Stimulated activated CD8-positive, alpha-beta memory T cell treated with anti-CD3 and anti-CD28 coated beads, Interleukin-4, amount 100 ng/mL, for 24 hours (primary cell): ENCODE data around the gene BCKDK.

ENCODE experiments used
- DNase-seq: peaks from one replicate; pipeline ENCODE4 v3.0.0-alpha.2; 2020; ENCODE audit warnings: low read depth

Gene BCKDK

DNA sequence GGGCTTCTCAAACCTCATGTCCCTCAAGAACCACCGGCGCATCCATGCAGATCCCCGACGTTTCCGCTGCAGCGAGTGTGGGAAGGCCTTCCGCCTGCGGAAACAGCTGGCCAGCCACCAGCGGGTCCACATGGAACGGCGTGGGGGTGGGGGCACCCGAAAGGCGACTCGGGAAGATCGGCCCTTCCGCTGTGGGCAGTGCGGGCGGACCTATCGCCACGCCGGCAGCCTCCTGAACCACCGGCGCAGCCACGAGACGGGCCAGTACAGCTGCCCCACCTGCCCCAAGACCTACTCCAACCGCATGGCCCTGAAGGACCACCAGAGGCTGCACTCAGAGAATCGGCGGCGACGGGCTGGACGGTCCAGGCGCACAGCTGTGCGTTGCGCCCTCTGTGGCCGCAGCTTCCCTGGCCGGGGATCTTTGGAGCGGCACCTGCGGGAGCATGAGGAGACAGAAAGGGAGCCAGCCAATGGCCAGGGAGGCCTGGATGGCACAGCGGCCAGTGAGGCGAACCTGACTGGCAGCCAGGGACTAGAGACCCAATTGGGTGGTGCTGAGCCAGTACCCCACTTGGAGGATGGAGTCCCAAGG is 28.1 kb upstream of the BCKDK start:
- DNase-seq, result no peak

DNA sequence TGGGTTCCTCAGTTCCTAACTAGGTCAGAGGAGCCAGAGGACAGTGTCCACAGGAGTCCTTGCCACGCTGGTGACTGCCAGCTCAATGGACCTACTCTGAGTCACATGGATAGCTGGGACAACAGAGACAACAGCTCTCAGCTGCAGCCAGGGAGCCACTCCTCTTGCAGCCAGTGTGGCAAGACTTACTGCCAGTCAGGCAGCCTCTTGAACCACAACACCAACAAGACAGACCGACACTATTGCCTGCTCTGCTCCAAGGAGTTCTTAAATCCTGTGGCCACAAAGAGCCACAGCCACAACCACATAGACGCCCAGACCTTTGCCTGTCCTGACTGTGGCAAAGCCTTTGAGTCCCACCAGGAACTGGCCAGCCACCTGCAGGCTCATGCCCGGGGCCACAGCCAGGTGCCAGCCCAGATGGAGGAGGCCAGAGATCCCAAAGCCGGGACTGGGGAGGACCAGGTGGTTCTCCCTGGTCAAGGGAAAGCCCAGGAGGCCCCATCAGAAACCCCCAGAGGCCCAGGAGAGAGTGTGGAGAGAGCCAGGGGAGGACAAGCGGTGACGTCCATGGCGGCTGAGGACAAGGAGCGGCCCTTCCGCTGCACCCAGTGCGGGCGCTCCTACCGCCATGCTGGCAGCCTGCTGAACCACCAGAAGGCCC is 27.3 kb upstream of the BCKDK start:
- DNase-seq, result no peak

DNA sequence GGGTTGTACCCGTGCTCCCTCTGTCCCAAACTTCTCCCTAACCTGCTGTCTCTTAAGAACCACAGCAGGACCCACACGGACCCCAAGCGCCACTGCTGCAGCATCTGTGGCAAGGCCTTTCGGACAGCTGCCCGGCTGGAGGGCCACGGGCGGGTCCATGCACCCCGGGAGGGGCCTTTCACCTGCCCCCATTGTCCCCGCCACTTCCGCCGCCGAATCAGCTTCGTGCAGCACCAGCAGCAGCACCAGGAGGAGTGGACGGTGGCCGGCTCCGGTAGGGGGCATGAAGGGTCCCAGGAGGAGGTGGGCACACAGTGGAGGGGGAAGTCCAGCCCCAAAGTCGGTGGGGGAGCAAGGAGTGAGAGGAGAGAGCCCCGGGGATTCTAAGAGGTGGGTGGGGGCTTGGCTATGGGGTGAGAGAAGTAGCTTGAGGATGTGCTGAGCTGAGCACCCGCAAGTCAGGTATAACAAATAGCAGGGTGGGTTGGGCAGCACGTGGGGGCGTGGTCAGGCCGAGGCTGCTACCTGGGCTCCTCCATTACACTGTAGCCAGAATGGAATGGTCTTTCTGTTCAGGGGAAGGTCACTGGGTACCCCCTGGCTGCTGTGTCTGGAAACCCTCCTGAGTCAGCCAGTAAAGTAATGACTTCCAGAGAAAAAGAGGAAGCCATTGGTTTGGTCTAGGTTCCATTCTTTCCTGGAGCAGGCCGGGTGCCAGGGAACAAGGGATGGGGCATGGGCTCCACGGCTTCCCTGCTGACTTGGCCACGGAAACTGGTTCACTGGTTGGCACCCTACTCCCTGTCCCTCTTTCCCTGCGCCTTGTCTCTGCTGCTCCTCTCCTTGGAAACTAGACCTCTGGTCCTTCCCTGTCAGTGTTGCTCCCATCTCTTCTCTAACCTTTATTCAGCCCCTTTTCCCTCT is 26.5 kb upstream of the BCKDK start:
- no peak for DNase-seq

DNA sequence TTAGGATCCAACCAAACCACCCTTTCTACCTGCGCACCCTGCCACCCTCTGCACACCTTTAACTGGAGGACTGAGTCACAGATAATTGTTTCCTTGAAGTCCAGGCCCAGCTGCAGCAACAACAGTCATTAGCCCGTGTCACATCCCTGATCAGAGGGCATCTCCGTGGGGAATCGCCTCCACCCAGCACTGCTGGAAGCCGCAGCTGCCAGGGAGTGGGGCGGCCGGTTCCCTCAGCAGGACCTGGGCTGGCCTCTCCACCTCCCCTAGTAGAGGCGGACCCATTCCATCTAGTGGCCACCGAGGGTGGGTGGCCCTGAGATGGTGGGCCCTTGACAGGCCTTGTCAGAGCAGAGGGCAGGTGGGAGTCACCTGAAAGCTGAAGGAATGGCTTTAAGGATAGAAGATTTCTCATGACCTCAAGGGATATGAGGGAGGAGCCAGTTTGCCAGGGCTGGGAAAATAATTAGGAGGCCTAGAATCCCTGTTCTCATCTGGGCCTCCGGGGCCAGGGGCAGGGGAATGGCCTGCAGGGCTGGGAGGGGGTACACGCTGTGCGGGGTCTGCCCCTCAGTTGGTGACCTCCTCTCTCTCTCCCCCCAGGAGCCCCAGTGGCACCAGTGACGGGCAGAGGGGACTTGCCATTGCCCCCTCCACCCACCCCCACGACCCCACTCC is 25.7 kb upstream of the BCKDK start:
- no peak for DNase-seq

DNA sequence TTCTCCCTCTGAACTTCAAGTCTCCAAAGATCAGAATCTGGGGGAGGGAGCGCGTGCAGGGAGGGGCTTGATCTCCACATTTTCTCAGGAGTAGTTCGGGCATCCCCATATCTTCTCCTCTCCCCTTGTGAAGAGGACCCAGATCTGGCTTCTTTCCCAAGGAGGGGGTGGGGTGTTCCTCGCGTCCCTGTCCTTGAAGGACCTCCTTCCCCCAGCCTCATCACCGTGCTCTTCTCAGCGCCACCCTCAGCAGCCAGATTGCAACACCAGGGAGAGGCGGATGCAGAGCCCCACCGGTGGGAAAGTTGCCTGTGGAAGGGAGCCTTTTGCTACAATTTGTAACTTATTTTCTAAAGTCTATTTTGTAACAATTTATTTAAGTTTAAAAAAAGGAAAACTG is 25.1 kb upstream of the BCKDK start:
- DNase-seq, result no peak

DNA sequence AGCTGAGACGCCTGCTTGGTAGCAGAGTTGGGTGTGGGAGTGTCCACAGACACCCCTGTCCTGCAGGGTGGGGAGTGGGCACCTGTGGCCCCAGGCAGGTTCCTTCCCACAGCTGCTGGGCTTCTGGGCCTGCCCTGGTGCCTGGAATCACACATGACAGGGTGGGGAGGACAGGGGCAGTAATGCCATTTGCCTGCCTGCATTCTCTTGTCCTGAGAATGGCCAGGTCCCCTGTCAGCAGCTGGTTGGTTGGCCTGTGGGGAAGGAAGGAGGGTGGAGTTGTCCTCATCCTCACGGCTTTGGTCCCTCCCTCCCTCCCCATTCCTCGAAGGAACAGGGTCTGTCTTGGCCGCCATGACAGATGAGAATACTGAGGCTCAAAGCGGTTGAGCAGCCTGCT is 24.6 kb upstream of the BCKDK start:
- no peak for DNase-seq

DNA sequence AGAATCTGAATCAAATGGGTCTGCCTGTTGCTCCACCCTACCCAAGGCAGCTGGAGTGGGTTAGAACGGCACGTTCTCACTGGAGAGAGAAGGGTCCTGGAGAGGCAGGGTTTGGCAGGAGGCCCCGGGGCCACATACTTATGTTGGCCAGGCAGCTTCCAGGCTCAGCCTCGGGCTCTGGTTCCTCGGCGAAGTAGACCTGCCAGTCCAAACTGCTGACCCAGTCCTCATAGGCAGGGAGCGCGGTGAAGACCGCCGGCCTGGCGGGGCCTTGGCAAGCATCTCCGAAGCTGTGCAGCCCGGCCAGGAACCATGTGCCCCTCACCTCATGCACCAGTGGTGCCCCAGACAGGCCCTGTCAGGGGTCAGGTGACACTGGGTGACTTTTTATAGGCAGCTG is 24.2 kb upstream of the BCKDK start:
- DNase-seq, result no peak

DNA sequence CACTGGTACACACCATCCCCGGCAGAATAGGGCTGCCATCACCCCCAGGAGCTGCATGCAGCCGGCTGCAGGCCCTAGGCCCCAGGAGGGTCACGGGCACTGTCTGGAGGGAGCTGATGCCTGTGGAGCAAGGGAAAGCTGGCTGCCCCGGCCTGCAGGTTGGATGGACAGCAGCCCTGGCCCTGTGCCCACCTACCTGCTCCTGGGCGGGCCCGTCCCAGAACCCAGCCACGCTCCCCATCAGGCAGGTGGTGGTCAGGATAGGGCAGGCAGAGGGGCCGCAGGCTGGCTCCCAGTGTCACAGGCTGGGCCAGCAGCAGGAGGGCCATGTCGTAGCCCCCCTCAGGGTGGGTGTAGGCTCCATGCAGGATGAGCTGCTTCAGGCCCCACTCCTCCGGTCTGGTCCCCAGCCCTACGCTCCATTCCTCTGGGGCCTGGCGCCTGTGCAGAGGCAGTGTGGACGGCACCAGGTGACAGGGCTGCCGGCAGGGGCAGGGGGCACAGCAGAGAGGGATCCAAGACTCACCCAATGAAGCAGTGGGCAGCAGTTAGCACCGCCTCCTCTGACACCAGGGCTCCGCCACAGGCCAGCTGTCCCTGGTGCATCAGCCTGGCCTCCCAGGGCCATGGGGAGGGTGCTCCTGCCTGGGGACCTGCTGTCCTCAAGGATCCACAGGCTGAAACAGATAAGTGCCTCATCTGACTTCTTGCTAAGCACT is 23.4 kb upstream of the BCKDK start:
- DNase-seq, result no peak

DNA sequence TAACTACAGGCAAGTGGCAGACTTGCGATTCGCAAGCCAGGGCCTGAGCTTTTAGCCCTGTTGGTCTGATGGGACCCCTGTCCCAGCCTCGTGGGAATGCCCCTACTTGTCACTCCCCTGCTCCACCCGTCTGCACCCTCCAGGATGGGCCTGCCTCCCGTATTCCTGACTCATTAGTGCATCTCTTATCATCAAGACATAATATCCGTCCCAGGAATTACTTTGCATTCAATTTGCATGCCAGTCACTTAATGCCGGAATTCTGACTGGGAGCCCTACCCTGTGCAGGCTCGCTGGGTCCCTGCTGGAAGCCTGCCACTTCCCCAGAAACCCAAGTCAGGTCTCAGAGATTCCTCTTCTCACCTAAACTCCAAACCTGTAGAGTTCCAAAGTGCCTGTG is 22.8 kb upstream of the BCKDK start:
- DNase-seq, result no peak

DNA sequence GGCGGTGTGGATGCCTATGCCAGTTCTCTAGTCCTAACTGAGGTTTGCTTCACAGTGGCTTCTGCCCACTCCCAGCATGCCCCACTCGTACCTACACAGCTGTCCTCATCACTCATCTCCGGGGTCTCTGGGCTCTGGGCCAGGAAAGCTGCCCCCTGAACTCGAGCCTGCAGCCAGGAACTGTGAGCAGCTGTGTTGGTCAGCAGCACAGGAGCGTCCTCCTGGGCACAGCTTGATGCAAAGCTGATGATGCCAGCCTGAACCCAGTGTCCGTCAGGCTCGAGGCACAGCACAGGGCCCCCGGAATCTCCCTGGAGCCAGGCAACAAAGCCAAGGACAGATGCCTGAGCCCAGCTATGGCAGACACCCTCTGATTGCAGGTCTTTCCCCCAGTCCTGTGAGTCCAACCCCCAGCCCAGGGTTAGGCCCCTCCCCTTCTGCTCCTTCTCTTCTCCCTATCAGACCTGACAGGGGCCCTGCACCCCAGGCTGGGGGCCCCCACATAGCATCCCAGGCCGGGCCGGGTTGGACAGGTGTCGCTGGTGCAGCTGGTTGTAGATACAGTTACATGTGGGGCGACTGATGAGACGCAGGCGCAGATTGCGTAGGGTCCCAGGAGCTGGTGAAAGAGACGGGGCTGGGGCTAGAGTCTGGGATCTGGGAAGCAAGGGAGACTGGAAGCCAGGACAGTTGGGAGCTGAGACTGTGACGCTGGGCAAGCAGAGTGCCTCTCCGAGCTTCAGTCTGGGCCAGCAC is 22.1 kb upstream of the BCKDK start:
- no peak for DNase-seq

DNA sequence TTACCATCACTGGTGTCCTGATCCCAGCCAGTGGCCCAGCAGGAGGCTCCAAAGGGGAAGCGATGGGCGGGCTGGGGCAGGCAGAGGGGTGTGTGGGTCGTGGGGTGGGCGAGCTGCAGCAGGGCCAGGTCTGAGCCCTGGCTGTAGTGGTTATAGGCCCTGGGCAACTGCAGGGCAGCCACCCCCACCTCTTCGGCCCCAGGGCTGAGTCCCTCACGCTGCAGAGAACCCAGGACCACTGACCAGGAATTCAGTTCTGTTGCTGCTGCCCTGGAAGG is 21.6 kb upstream of the BCKDK start:
- DNase-seq, result no peak

DNA sequence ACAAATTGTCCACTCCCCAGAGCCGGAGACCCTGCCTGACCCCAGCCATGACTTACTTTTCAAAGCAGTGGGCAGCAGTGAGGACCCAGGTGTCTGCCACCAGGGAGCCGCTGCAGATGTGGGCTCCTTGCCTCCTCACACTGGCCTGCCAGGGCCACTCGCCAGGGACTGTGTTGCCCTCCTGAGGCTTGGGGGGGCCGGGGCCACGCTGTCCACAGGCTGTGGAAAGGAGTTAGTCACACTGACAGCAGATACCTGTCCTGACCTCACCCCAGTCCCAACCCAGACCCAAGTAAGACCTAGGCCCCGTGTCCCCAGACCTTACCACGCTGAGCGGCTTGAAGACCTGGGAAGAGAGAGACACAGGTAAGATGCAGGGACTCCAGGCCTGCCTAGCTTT is 20.7 kb upstream of the BCKDK start:
- no peak for DNase-seq

DNA sequence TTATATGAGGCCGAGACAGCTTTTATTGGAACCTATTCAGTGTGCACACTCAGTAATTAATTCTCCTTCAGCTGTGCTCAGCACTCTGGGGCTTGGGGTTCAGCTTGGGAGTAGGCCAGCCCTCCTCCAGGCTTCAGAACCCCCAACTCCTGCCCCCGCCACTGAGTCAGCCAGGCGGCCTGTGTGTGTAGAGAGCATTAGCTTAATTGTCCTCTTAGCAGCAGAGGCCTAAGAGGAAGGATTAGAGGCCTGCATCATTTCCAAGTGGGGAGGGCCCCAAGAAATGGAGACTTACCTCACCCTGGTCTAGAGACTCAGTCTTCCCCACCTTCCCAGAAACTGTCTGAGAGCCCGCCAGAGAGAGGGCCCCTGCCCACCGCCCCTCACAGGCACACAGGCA is 20.2 kb upstream of the BCKDK start:
- no peak for DNase-seq

DNA sequence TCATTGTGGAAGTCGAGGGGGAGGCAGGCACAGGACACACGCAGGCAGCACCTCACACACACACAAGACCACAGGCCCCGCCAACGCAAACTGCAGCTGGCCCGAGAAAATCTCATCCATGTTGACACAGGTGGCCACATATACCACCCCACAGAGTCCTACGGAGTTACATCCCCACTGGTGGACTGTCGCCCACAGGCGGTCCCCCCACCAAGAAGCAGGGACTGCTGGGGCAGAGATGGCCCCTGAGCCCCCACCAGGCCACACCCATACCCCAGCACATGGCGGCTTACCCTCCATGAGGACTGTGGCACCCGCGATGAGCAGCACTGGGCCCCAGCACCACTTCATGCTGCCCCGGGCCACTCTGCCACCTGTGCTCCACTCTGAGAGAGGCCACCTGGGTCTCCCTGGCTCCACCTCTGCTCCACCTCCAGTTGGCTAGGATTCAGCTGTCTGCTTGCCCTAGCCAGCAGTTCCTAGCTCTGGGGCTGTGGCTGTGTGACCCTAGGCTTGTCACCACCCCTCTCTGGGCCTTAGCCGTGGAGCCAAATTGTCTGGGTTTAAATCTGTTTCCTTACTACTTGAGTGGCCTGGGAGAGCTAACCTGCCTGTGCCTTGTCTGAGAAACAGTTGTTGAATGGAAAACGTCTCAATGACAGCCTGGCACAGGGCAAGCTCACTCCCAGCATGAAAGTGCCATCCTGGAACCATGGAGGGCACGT is 19.6 kb upstream of the BCKDK start, which contains the start of gene PRSS53:
PRSS53 (minus strand) TSS at position 485 of the 725 bp plus-strand sequence; CDS start at position 351, 134 bp downstream.
- no peak for DNase-seq

DNA sequence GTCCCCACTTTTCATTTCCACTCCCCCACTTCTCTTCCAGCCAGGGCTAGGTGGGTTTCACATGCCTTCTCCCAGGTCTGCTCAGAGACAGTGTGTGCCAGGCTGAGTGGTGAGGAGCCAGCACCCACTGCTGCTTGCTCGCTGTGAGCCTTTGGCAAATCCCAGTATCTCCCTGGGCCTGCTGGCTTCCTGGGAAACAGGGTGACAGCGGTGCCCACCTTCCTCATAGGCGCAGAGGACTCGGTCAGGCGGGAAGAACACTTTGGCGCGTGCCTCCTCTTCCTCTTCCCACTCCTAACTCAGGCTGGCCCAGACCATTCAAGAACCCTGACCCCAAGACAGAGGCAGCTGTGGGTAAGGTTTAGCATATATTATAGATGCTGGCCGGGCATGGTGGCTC is 19.0 kb upstream of the BCKDK start:
- DNase-seq, result no peak

DNA sequence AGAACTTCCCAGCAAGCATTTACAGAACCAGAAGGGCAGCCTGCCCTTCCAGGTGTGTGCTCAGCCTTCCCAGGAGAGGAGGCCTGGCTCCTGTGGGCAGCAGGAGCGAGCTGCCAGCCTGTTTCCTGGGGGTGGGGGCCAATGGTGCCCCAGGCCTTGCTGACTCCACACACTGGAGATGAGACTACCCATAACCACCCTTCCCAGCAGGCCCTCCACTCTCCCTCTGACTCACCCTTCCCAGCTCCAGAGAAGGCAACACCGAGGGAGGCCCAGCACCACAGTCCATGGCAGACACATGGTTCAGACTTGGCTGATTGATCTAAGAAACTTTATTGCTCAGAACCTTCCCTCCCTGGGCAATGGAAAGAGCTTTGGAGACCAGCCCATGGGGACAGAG is 17.6 kb upstream of the BCKDK start:
- DNase-seq, result no peak

DNA sequence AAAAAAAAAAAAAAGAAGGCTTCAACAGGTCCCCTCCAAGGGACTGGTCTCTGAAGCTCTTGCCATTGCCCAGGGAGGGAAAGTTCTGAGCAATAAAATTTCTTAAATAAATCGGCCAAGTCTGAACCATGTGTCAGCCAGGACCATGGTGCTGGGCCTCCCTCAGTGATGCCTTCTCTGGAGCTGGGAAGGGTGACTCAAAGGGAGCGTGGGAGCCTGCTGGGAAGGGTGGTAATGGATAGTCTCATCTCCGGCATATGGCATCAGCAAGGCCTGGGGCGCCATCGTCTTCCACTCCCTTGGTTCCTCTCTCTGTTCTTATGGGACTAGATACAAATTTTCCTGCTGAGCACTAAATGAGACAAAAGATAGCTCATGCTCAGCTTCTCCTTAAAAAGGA is 15.9 kb upstream of the BCKDK start:
- DNase-seq, result no peak

DNA sequence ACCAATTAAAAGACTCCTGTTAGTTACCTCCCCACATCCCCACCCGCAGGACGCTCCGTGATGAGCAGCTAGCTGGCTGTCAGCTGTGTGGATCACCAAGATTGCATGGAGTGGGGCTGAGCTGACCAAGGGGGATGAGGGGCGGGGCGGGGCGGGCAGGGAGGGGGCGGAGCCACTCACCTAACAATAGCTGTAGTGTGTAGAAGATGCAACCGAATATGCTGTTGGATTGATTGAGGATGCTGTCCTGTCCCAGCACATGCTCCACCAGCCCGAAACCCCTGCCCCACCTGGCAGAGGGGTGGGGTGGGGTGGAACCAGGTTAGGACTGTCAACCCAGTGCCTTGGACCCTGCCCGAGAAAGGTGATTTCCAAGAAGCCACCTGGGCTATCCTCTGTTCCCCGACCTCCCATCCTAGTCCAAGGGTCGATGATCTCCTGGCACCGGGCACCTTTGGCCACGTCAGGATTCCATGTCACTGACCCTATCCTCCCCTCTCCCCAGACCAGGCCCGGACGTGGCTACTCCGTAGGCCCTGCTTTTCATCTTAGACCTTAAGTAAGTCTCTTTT is 15.0 kb upstream of the BCKDK start:
- DNase-seq, result no peak

DNA sequence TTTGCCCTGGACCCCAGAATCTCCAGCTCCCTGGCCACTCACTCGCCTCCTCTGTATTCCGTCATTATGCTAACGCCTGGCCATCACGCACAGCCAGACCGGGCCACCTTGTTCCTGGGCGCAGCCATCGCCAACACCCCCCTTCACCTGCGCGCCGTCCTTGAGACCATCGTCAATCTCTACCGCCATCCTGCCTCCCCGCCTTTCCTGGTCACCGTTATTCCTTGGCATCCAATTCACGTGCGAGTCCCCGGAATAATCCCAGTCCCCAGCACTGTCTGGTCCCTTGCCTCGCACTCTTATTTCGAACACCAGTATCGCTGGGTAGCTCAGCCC is 14.1 kb upstream of the BCKDK start:
- DNase-seq, result no peak

DNA sequence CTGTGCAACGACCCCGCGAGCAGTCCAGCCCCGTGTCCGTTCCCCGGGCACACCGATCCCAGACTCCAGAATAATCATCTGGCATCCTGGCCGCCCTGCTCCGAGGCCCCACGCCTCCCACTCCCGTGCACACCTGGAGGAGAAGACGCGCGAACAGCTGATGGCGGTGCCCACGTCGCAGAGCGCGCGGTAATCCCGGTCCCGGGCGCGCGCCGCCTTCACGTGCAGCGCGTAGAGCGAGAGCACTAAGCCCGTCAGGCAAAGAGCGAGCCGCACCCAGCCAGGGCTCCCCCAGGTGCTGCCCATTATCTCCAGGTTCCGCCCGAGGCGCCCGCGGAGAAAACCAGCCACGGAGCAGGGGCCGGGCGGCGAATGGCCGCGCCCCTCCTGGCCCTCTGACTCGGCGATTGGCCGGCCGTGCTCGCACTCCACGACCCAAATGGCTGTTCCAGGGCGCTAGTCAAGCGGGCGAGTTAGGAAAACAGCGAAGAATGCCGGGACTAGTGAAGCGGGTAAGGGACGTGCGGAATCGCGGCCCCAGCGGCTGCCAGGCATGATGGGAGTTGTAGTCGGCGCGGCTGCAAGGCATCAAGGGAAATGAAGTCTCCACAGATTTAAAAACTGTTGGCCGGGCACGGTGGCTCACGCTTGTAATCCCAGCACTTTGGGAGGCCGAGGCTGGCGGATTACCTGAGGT is 13.6 kb upstream of the BCKDK start, which contains the start of gene VKORC1:
VKORC1 (minus strand) TSS at position 374 of the 697 bp plus-strand sequence; CDS start at position 306, 68 bp downstream.
- DNase-seq, result peak; percentile 83
